Fibroblast of mammary gland (primary cell): Measurements from ENCODE around the gene HS3ST2.

ENCODE experiments used
- DNase-seq: peaks from one replicate; pipeline ENCODE4 v3.0.0-alpha.2; 2010; ENCODE audit warnings: low read depth
- H3K4me3 ChIP-seq: 2 replicates; pipeline ENCODE4 v1.5.1; 2011; ENCODE audit warnings: low read depth, mild to moderate bottlenecking, low read length, moderate library complexity; ENCODE audit not compliant: control insufficient read depth
- CTCF ChIP-seq: conservative IDR thresholded peaks from 2 replicates; pipeline ENCODE4 v1.5.1; 2011; ENCODE audit warnings: low read depth, low read length, inconsistent platforms; ENCODE audit not compliant: control insufficient read depth, insufficient read depth

HS3ST2 gene

GRCh38 chr16:22805326-22805725 lies 8.6 kb upstream of the HS3ST2 start:
- no peak for DNase-seq
- no peak overlapping the region for H3K4me3 ChIP-seq
- no peak for TF ChIP-seq CTCF

- no peak for TF ChIP-seq CTCF
- DNase-seq = no peak
Measured at GRCh38 chr16:22806811-22807210, 7.2 kb upstream of the HS3ST2 start.

GRCh38 chr16:22810226-22810625 lies 3.7 kb upstream of the HS3ST2 start:
- H3K4me3 ChIP-seq = no peak overlapping the region
- no peak for TF ChIP-seq CTCF
- DNase-seq = peak; percentile 13

More at GRCh38 chr16:22806811-22807210, 7.2 kb upstream of the HS3ST2 start:
- H3K4me3 ChIP-seq = no peak overlapping the region

GRCh38 chr16:22813223-22813947 lies 577 bp upstream of the HS3ST2 start:
- peak; percentile 66 for TF ChIP-seq CTCF
- DNase-seq = peak; percentile 43
- peak overlapping the region; percentile 7 for H3K4me3 ChIP-seq

- no peak for TF ChIP-seq CTCF
- no peak for DNase-seq
- no peak overlapping the region for H3K4me3 ChIP-seq
Measured at GRCh38 chr16:22814711-22815105, 746 bp downstream of the HS3ST2 start.

- no peak for DNase-seq
- no peak overlapping the region for H3K4me3 ChIP-seq
- TF ChIP-seq CTCF = no peak
Measured at GRCh38 chr16:22815863-22816262, 1.9 kb downstream of the HS3ST2 start.
